Kidney (tissue), 14 donors: ENCODE measurements around the gene FN1. TPM values are rescaled to one million over a fixed set of nuclear protein-coding genes. Genes with fewer than 3 reads are reported as not detected.
A peak's percentile ranks its signal among the peaks of the same experiment; 100 is the strongest.

Source experiments
- DNase-seq, 5 donors: peaks; one replicate each; pipeline ENCODE4 v3.0.0-alpha.2; 2013 to 2020
- FAIRE-seq: peaks from 2 replicates; lab custom pipeline; 2012; peaks lifted over from hg19 to GRCh38; lab: Jason Lieb, UNC
- H3K27ac ChIP-seq, 2 donors: one replicate each; pipeline ENCODE4 v1.7.0; 2013; ENCODE audit warnings: low read depth in 2 of 2, low read length in 2 of 2, inconsistent platforms in 1 of 2
- H3K27me3 ChIP-seq: one replicate; pipeline ENCODE4 v1.7.1; 2013; ENCODE audit warnings: low read length, inconsistent platforms; ENCODE audit not compliant: control insufficient read depth, insufficient read depth
- H3K36me3 ChIP-seq, 3 donors: one replicate each; pipeline versions ENCODE4 v1.7.0 to v1.7.1; 2013; ENCODE audit warnings: low read length in 3 of 3, control low read depth in 1 of 3, inconsistent platforms in 1 of 3; ENCODE audit not compliant: insufficient read depth in 3 of 3, control insufficient read depth in 2 of 3
- H3K4me1 ChIP-seq, 3 donors: one replicate each; pipeline versions ENCODE4 v1.7.0 to v1.7.1; 2013; ENCODE audit warnings: low read length in 3 of 3, inconsistent platforms in 1 of 3, low read depth in 1 of 3; ENCODE audit not compliant: control insufficient read depth in 2 of 3, insufficient read depth in 2 of 3
- H3K4me3 ChIP-seq, 3 donors: one replicate each; pipeline versions ENCODE4 v1.7.0 to v1.8.1; 2013; ENCODE audit warnings: low read length in 3 of 3, control low read depth in 1 of 3, inconsistent platforms in 1 of 3
- H3K9ac ChIP-seq, 3 donors: one replicate each; pipeline versions ENCODE4 v1.7.0 to v1.7.1; 2013; ENCODE audit warnings: low read length in 3 of 3, control low read depth in 1 of 3, inconsistent platforms in 1 of 3
- H3K9me3 ChIP-seq, 3 donors: one replicate each; pipeline versions ENCODE4 v1.7.0 to v1.7.1; 2013; ENCODE audit warnings: low read length in 3 of 3, control low read depth in 1 of 3, inconsistent platforms in 1 of 3; ENCODE audit not compliant: control insufficient read depth in 2 of 3, insufficient read depth in 1 of 3
- CTCF ChIP-seq: IDR thresholded peaks from 3 replicates; pipeline ENCODE4 v1.5.1; 2012; ENCODE audit warnings: mild to moderate bottlenecking, moderate library complexity, borderline replicate concordance; ENCODE audit not compliant: insufficient read depth; ENCODE audit errors: extremely low read depth
- intact Hi-C: fragments of 100-400 bp; cut with DNase I; formaldehyde crosslinking; loops from one replicate; pipeline ENCODE4 v1.11.1; 2022
- polyA plus RNA-seq: library from polyadenylated mRNA; stranded (reverse); fragments of 350-450 nt; fragmentation: Illumina TruSeq; extraction: RNeasy Lipid Tissue Mini Kit (QIAGEN cat#74804); gene quantifications from one replicate; pipeline ENCODE4 v1.2.3, GENCODE V29; 2014; ENCODE audit warnings: low read depth, low replicate concordance; ENCODE audit not compliant: insufficient read depth
- total RNA-seq: library from RNA; stranded (reverse); fragmentation: NEBNext Ultra II Directional; extraction: Animal tissue kit (Norgen Biotek cat#: 25700); gene quantifications from one replicate; pipeline ENCODE4 v1.2.1, GENCODE V29; 2021
- donor health status: control.
- donor health status: control.
- donor health status: control.
- donor health status: control.
- donor health status: control.
- donor health status: DM: yes; HTN: yes; CAD: no.
- donor health status: Normal renal cell carcinoma (clear cell type).

The FN1 gene
- total and polyA plus RNA-seq, 2 donors from 2014 or later = 92.1 to 289 TPM

DNA sequence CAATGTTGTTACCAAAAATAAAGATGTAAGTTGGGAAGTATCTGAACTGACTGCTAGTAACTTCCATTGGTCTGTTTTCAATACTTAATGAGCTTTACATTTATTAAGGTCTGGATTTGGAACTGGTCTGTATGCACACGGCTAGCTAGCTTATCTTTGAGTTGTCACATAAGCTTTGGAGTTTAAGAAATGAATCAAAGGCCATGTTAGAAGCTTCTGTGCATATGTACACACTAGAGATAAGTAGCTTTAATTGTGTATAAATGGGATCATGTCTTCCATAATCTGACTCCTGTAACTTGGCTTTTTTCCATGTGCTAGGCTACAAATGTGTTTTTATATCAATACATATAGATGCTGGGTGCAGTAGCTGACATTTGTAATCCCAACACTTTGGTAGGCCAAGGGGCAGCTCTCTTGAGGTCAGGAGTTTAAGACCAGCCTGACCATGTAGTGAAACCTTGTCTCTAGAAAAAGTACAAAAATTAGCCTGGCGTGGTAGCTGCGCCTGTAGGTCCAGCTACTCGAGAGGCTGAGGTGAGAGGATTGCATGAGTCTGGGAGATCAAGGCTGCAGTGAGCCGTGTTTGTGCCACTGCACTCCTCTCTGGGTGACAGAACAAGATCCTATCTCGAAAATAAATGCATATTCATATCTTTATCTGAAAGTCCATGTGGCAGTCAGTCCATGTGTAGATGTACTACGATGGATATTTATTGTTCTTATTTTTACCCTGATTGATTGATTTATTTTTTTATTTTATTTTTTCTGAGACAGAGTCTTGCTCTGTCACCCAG is 96.8 kb downstream of the FN1 start:
- H3K27ac ChIP-seq = no peak overlapping the region
- FAIRE-seq (no peak), DNase-seq (no peak)
- no peak for TF ChIP-seq CTCF
- intact Hi-C loops = no loop called here
- H3K36me3 ChIP-seq = peaks cover 2 to 33% (median 10%) of the 10 kb centered on the region in 3 donors
- H3K27me3 ChIP-seq = no peaks in the 10 kb centered on the region
- H3K4me3 ChIP-seq = no peak overlapping the region
- H3K9ac ChIP-seq = no peak overlapping the region
- no peaks in the 10 kb centered on the region for H3K4me1 ChIP-seq
- H3K9me3 ChIP-seq = no peaks in the 10 kb centered on the region

DNA sequence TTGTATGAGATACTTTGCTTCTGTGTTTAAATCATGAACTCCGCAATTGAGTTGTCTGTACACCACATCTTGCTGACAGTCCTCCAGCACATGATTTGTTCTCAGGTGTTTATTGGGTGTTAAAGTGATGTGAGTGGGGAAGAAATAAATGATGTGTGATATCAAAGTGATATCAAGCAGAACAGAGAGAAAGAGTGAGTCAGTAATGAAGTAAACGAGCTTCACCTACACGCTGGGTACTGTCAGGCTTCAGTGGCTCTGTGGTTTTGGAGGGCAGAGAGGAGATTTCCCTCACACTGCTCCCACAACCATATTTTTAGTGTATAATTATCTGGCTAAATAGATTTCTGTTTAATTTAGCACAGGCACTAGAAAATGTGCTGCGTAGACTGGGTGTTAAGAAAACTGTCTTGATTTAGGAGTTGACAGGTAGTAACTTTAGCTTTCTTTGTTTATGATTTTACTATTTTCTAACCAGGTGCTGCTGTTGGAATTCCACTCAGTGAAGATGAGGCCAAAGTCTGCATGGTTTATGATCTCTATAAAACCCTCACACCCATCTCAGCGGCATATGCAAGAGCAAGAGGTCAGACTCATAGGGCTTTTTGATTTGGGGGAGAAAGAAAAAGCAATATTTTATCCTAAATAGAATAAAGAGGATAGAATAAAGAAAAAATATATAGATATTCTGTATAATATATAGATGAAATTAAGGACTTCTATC is 102.8 kb downstream of the FN1 start:
- FAIRE-seq = no peak
- peak in 3 of 5 donors; percentile 16 to 44 (median 39) for DNase-seq
- intact Hi-C loops = no loop called here

DNA sequence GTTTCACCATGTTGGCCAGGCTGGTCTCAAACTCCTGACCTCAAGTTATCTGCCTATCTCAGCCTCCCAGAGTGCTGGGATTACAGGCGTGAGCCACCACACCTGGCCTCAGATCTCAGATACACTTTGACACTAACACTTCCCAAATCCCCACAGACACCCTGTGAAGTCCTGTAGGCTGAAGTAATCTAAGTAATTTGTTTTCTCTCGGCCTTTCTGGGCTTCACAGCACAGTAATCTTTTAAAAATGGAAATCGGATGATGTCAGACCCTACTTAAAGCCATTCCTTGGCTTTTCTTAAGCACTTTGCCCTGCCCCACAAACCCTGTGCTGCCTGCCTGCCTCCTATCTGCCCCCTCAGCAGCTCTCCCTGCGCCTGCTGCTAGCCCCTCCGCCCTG is 107.8 kb downstream of the FN1 start:
- peaks cover 0 to 3% (median 3%) of the 10 kb centered on the region in 3 donors for H3K4me1 ChIP-seq
- no peak overlapping the region for H3K4me3 ChIP-seq
- peaks cover 9 to 21% (median 11%) of the 10 kb centered on the region in 3 donors for H3K36me3 ChIP-seq
- no peaks in the 10 kb centered on the region for H3K27me3 ChIP-seq
- FAIRE-seq = no peak
- no peak overlapping the region for H3K27ac ChIP-seq
- no peaks in the 10 kb centered on the region for H3K9me3 ChIP-seq
- intact Hi-C loops = no loop called here
- no peak for TF ChIP-seq CTCF
- no peak overlapping the region for H3K9ac ChIP-seq
- DNase-seq = no peak

More for the DNA sequence above, 102.8 kb downstream of the FN1 start:
- TF ChIP-seq CTCF = no peak
- Histone ChIP-seq H3K36me3 (peaks cover 0 to 12% (median 5%) of the 10 kb centered on the region in 3 donors), H3K9me3 (no peaks in the 10 kb centered on the region), H3K4me3 (no peak overlapping the region), H3K9ac (no peak overlapping the region), H3K27ac (no peak overlapping the region), H3K27me3 (no peaks in the 10 kb centered on the region), H3K4me1 (peaks cover 0 to 3% (median 0%) of the 10 kb centered on the region in 3 donors)
